OCI-LY1 (cell line): ENCODE measurements around the gene EXT2.

Experiments used
- H2AFZ ChIP-seq: fragments of 200-600 bp; sonication (generic), shearing (Covaris generic); 2 replicates; pipeline ENCODE4 v1.6.0; 2014; ENCODE audit warnings: antibody characterized with exemption, mild to moderate bottlenecking, low read length
- H3F3A ChIP-seq: fragments of 200-600 bp; sonication (generic), shearing (Covaris generic); 2 replicates; pipeline ENCODE4 v1.6.0; 2014; ENCODE audit warnings: mild to moderate bottlenecking, antibody characterized with exemption, low read length, moderate library complexity; ENCODE audit not compliant: insufficient read depth
- H3K27ac ChIP-seq: fragments of 200-600 bp; sonication (generic); 2 replicates; pipeline ENCODE4 v1.5.1; 2014; ENCODE audit warnings: low read length, mixed run types, mild to moderate bottlenecking, low read depth; ENCODE audit not compliant: poor library complexity, severe bottlenecking
- H3K27me3 ChIP-seq: fragments of 200-600 bp; sonication (generic); 2 replicates; pipeline ENCODE4 v1.6.0; 2014; ENCODE audit warnings: antibody characterized with exemption, mild to moderate bottlenecking, low read length, moderate library complexity; ENCODE audit not compliant: insufficient read depth
- H3K36me3 ChIP-seq: fragments of 200-600 bp; sonication (generic); 2 replicates; pipeline ENCODE4 v1.6.1; 2014; ENCODE audit warnings: mild to moderate bottlenecking, antibody characterized with exemption, low read length, moderate library complexity, mixed read lengths; ENCODE audit not compliant: insufficient read depth
- H3K4me1 ChIP-seq: fragments of 200-600 bp; sonication (generic); 2 replicates; pipeline ENCODE4 v1.5.1; 2014; ENCODE audit warnings: mild to moderate bottlenecking, low read length, moderate library complexity; ENCODE audit not compliant: insufficient read depth, severe bottlenecking
- H3K4me2 ChIP-seq: fragments of 200-600 bp; sonication (generic), shearing (Covaris generic); 2 replicates; pipeline ENCODE4 v1.6.1; 2014; ENCODE audit warnings: low read length
- H3K4me3 ChIP-seq: fragments of 200-600 bp; sonication (generic); 2 replicates; pipeline ENCODE4 v1.5.1; 2014; ENCODE audit warnings: low read length, low read depth, mild to moderate bottlenecking, mixed read lengths; ENCODE audit not compliant: poor library complexity, severe bottlenecking
- H3K79me2 ChIP-seq: fragments of 200-600 bp; shearing (Covaris generic); 2 replicates; pipeline ENCODE4 v1.6.1; 2016; ENCODE audit warnings: mixed run types, low read length, mixed read lengths; ENCODE audit not compliant: insufficient read depth
- H3K9ac ChIP-seq: fragments of 200-600 bp; sonication (generic), shearing (Covaris generic); 2 replicates; pipeline ENCODE4 v1.6.1; 2014; ENCODE audit warnings: mild to moderate bottlenecking, low read length, mixed read lengths
- H3K9me2 ChIP-seq: fragments of 200-600 bp; sonication (generic), shearing (Covaris generic); 2 replicates; pipeline ENCODE4 v1.6.1; 2014; ENCODE audit warnings: low read depth, mild to moderate bottlenecking, low read length, mixed read lengths
- H3K9me3 ChIP-seq: fragments of 200-600 bp; shearing (Covaris generic); 2 replicates; pipeline ENCODE4 v1.6.1; 2014; ENCODE audit warnings: low read length, mixed read lengths
- H4K20me1 ChIP-seq: fragments of 200-600 bp; sonication (generic), shearing (Covaris generic); 2 replicates; pipeline ENCODE4 v1.6.0; 2016; ENCODE audit warnings: mild to moderate bottlenecking, low read length; ENCODE audit not compliant: insufficient read depth
- EZH2 ChIP-seq: fragments of 200-600 bp; sonication (generic), shearing (Covaris generic); IDR thresholded peaks from 2 replicates; pipeline ENCODE4 v1.8.0; 2017; ENCODE audit warnings: borderline replicate concordance, mixed run types, mild to moderate bottlenecking, antibody characterized with exemption, low read length, moderate library complexity, mixed read lengths
- TF ChIP-seq, protein P1 (sequence below): fragments of 200-600 bp; sonication (generic), shearing (Covaris generic); IDR thresholded peaks from 2 replicates; pipeline ENCODE4 v1.5.1; 2017; ENCODE audit warnings: mild to moderate bottlenecking, antibody characterized with exemption, low read length, moderate library complexity, mixed read lengths

The EXT2 gene

DNA sequence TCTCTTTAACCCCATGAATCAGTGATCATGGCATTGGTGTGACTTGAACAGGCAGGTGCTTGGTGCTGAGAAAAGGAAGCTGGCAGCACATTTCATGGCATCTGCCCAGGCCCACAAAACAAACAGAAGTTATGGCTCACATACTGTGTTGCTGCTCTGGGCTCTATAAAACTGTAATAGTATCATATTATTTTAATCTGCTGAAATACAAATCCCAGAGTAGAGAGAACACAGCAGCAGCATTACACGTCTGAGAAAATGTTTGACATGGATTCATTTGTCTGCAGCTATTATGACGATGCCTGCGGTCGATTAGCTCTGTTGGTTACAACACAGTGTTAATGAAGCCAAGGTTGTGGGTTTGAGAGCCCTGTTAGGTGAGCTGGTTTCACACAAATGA, 133.6 kb downstream of the EXT2 start:
- no peaks in the 10 kb centered on the region for H3K4me1 ChIP-seq
- H3K9me2 ChIP-seq: no peaks in the 10 kb centered on the region
- H3K27ac ChIP-seq: no peak overlapping the region
- H3K36me3 ChIP-seq: no peaks in the 10 kb centered on the region
- H3K4me3 ChIP-seq: no peak overlapping the region
- no peak overlapping the region for H3K4me2 ChIP-seq
- H4K20me1 ChIP-seq: no peaks in the 10 kb centered on the region
- TF ChIP-seq EZH2: no peak
- TF ChIP-seq, protein P1, sequence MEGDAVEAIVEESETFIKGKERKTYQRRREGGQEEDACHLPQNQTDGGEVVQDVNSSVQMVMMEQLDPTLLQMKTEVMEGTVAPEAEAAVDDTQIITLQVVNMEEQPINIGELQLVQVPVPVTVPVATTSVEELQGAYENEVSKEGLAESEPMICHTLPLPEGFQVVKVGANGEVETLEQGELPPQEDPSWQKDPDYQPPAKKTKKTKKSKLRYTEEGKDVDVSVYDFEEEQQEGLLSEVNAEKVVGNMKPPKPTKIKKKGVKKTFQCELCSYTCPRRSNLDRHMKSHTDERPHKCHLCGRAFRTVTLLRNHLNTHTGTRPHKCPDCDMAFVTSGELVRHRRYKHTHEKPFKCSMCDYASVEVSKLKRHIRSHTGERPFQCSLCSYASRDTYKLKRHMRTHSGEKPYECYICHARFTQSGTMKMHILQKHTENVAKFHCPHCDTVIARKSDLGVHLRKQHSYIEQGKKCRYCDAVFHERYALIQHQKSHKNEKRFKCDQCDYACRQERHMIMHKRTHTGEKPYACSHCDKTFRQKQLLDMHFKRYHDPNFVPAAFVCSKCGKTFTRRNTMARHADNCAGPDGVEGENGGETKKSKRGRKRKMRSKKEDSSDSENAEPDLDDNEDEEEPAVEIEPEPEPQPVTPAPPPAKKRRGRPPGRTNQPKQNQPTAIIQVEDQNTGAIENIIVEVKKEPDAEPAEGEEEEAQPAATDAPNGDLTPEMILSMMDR: no peak
- no peak overlapping the region for H3K9ac ChIP-seq
- no peaks in the 10 kb centered on the region for H3F3A ChIP-seq
- no peaks in the 10 kb centered on the region for H3K27me3 ChIP-seq
- no peak overlapping the region for H2AFZ ChIP-seq
- H3K9me3 ChIP-seq: no peaks in the 10 kb centered on the region
- no peaks in the 10 kb centered on the region for H3K79me2 ChIP-seq

DNA sequence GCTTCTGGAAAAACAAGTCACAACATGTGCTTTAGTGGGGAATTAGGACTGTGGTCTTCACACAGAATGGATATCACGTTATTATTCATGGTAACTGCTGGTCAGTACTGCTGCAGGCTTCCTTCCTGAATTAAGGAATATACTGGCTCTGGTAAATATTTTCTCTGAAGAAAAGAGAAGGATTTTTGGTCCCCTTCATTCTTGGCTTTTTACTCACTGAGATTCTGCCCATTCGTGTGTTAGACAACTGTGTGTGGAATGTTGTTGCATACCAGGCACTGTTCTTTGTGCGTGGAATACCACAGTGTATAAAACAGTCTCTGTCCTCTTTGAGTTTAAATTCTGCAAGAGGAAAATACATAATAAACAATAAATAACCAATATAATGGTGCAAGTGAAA, 134.1 kb downstream of the EXT2 start:
- no peaks in the 10 kb centered on the region for H3F3A ChIP-seq
- no peaks in the 10 kb centered on the region for H3K79me2 ChIP-seq
- no peak overlapping the region for H3K4me2 ChIP-seq
- no peaks in the 10 kb centered on the region for H3K9me3 ChIP-seq
- no peaks in the 10 kb centered on the region for H3K9me2 ChIP-seq
- TF ChIP-seq, protein P1: no peak
- no peak for TF ChIP-seq EZH2
- no peaks in the 10 kb centered on the region for H3K27me3 ChIP-seq
- no peak overlapping the region for H3K27ac ChIP-seq
- H3K4me1 ChIP-seq: no peaks in the 10 kb centered on the region
- H3K36me3 ChIP-seq: no peaks in the 10 kb centered on the region
- H3K4me3 ChIP-seq: no peak overlapping the region
- no peaks in the 10 kb centered on the region for H4K20me1 ChIP-seq
- H3K9ac ChIP-seq: no peak overlapping the region
- H2AFZ ChIP-seq: no peak overlapping the region

DNA sequence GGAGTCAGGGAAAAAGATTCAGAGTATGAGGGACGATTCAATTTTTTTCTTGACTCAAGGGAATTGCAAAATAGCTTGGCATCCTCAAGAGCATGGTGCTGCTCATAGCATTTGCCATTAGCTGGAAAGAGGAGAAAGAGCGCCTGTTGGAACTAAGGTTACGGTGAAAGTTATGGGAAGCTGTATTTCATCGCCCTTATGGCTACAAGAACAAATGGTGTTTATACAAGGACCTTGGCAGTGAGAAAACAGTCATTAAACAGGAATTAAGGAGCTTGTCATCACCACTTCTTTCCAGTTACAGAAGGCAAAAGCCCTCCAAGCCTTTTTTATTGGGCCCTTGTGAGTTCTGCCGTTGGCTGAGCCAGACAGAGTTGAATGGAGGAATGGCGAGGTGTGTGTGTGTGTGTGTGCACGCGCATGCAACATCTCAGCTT, 140.3 kb downstream of the EXT2 start:
- H3K79me2 ChIP-seq: no peaks in the 10 kb centered on the region
- H3K27ac ChIP-seq: no peak overlapping the region
- no peaks in the 10 kb centered on the region for H3K9me2 ChIP-seq
- no peaks in the 10 kb centered on the region for H3K9me3 ChIP-seq
- H3F3A ChIP-seq: no peaks in the 10 kb centered on the region
- TF ChIP-seq EZH2: no peak
- TF ChIP-seq, protein P1: no peak
- no peaks in the 10 kb centered on the region for H3K4me1 ChIP-seq
- H2AFZ ChIP-seq: no peak overlapping the region
- H3K27me3 ChIP-seq: no peaks in the 10 kb centered on the region
- H3K4me3 ChIP-seq: no peak overlapping the region
- H3K36me3 ChIP-seq: no peaks in the 10 kb centered on the region
- H3K4me2 ChIP-seq: no peak overlapping the region
- H4K20me1 ChIP-seq: no peaks in the 10 kb centered on the region
- H3K9ac ChIP-seq: no peak overlapping the region
